Amniotic stem cell (primary cell): ENCODE results near the gene XPNPEP2.
"Not testable (repeated sequence)": the region's sequence is repeated elsewhere in the genome, so short reads cannot be mapped to it uniquely, and the experiment has no call there.

ENCODE experiments used
- DNase-seq: peaks from one replicate; lab custom pipeline; 2025; lab: John Stamatoyannopoulos, UW

XPNPEP2 gene

GRCh38 chrX:129719931-129720530 lies 18.7 kb upstream of the XPNPEP2 start:
- no peak for DNase-seq

GRCh38 chrX:129720741-129721140 lies 18.0 kb upstream of the XPNPEP2 start:
- no peak for DNase-seq

GRCh38 chrX:129721414-129721813 lies 17.4 kb upstream of the XPNPEP2 start:
- DNase-seq, result no peak

GRCh38 chrX:129721870-129722269 lies 16.9 kb upstream of the XPNPEP2 start:
- DNase-seq, result no peak

- no peak for DNase-seq
Observed at GRCh38 chrX:129723511-129723910, 15.3 kb upstream of the XPNPEP2 start.

GRCh38 chrX:129724754-129725153 lies 14.0 kb upstream of the XPNPEP2 start:
- DNase-seq, result no peak

GRCh38 chrX:129726307-129727111 lies 12.3 kb upstream of the XPNPEP2 start:
- DNase-seq, result peak; percentile 13

GRCh38 chrX:129728061-129728460 lies 10.7 kb upstream of the XPNPEP2 start:
- no peak for DNase-seq

GRCh38 chrX:129731228-129731627 lies 7.6 kb upstream of the XPNPEP2 start:
- no peak for DNase-seq

- no peak for DNase-seq
Observed at GRCh38 chrX:129732857-129733256, 5.9 kb upstream of the XPNPEP2 start.

GRCh38 chrX:129733335-129733734 lies 5.4 kb upstream of the XPNPEP2 start:
- no peak for DNase-seq

GRCh38 chrX:129736491-129736890 lies 2.3 kb upstream of the XPNPEP2 start:
- DNase-seq, result no peak

GRCh38 chrX:129737916-129738315 lies 863 bp upstream of the XPNPEP2 start:
- DNase-seq, result no peak

GRCh38 chrX:129739578-129739977 lies 799 bp downstream of the XPNPEP2 start:
- no peak for DNase-seq

- DNase-seq, result no peak
Observed at GRCh38 chrX:129741880-129742758, 3.3 kb downstream of the XPNPEP2 start.

- DNase-seq, result not testable (repeated sequence)
Observed at GRCh38 chrX:129742759-129743152, 4.0 kb downstream of the XPNPEP2 start.

GRCh38 chrX:129743821-129744220 lies 5.0 kb downstream of the XPNPEP2 start:
- no peak for DNase-seq

- DNase-seq, result no peak
Observed at GRCh38 chrX:129744861-129745321, 6.1 kb downstream of the XPNPEP2 start.

- DNase-seq, result no peak
Observed at GRCh38 chrX:129746557-129747470, 8.0 kb downstream of the XPNPEP2 start.

- no peak for DNase-seq
Observed at GRCh38 chrX:129747533-129747932, 8.8 kb downstream of the XPNPEP2 start.

- no peak for DNase-seq
Observed at GRCh38 chrX:129748305-129748704, 9.5 kb downstream of the XPNPEP2 start.
